Measurements from ENCODE around the gene CDH15.
"Not testable (repeated sequence)": the region's sequence is repeated elsewhere in the genome, so short reads cannot be mapped to it uniquely, and the experiment has no call there.

The CDH15 gene

GRCh38 chr16:89187032-89187769 lies 15.7 kb downstream of the CDH15 start:
- DNase-seq (ENCODE audit: low read depth in 4 of 4, low spot score in 1 of 4): no peak

- DNase-seq (ENCODE audit: low read depth in 4 of 4, low spot score in 1 of 4): no peak
Measured at GRCh38 chr16:89187770-89188392, 16.3 kb downstream of the CDH15 start.

- not testable (repeated sequence) for DNase-seq (ENCODE audit: low read depth in 4 of 4, low spot score in 1 of 4)
Measured at GRCh38 chr16:89188471-89189357, 17.2 kb downstream of the CDH15 start.

GRCh38 chr16:89189358-89190025 lies 17.9 kb downstream of the CDH15 start:
- no peak for DNase-seq (ENCODE audit: low read depth in 4 of 4, low spot score in 1 of 4)

- DNase-seq (ENCODE audit: low read depth in 4 of 4, low spot score in 1 of 4): no peak
Measured at GRCh38 chr16:89190150-89190958, 18.8 kb downstream of the CDH15 start.

DNA sequence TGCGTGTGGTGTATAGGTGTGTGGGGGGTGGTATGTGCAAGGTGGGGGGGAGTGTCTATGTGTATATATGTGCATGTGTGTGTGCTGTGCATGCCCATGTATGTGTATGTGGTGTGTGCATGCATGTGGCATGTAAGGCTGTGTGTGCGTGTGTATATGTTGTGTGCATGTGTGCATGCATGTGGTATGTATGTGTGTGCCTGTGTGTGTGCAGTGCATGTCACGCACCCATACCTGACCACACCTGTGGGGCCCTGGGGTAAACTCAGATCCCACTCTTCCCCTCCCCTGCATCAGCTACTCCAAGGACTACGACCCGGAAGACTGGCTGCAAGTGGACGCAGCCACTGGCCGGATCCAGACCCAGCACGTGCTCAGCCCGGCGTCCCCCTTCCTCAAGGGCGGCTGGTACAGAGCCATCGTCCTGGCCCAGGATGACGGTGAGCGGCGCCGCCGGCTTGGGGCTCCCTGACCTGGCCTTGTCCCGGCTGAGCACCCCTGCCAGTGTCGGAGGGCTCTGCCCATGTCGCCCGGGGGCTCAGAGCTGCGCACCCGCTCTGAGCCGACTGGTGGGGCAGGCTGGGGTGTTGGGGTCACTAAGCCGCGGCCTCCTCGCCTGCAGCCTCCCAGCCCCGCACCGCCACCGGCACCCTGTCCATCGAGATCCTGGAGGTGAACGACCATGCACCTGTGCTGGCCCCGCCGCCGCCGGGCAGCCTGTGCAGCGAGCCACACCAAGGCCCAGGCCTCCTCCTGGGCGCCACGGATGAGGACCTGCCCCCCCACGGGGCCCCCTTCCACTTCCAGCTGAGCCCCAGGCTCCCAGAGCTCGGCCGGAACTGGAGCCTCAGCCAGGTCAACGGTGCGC lies 19.7 kb downstream of the CDH15 start:
- DNase-seq (ENCODE audit: low read depth in 4 of 4, low spot score in 1 of 4): no peak

- DNase-seq (ENCODE audit: low read depth in 4 of 4, low spot score in 1 of 4): no peak
Measured at GRCh38 chr16:89191901-89192185, 20.3 kb downstream of the CDH15 start.

DNA sequence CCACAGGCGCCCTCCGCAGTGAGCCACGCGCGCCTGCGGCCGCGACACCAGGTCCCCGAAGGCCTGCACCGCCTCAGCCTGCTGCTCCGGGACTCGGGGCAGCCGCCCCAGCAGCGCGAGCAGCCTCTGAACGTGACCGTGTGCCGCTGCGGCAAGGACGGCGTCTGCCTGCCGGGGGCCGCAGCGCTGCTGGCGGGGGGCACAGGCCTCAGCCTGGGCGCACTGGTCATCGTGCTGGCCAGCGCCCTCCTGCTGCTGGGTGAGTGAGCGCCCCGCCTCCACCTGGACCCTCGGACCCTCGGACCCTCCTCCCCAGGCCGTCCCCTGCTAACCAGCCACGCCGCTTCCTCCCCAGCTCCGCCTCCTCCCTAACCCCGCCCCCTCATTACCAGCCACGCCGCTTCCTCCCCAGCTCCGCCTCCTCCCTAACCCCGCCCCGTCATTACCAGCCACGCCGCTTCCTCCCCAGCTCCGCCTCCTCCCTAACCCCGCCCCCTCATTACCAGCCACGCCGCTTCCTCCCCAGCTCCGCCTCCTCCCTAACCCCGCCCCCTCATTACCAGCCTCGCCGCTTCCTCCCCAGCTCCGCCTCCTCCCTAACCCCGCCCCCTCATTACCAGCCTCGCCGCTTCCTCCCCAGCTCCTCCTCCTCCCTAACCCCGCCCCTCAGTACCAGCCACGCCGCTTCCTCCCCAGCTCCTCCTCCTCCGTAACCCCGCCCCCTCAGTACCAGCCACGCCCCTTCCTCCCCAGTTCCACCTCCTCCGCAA lies 20.8 kb downstream of the CDH15 start:
- peak in 2 of 4 experiments; percentile 30 to 58 for DNase-seq (ENCODE audit: low read depth in 4 of 4, low spot score in 1 of 4)

- peak in 2 of 4 experiments; percentile 64 to 75 for DNase-seq (ENCODE audit: low read depth in 4 of 4, low spot score in 1 of 4)
Measured at GRCh38 chr16:89192956-89193575, 21.5 kb downstream of the CDH15 start.

GRCh38 chr16:89193576-89194293 lies 22.2 kb downstream of the CDH15 start:
- no peak for DNase-seq (ENCODE audit: low read depth in 4 of 4, low spot score in 1 of 4)

GRCh38 chr16:89194340-89195311 lies 23.1 kb downstream of the CDH15 start:
- DNase-seq (ENCODE audit: low read depth in 4 of 4, low spot score in 1 of 4): no peak

- DNase-seq (ENCODE audit: low read depth in 4 of 4, low spot score in 1 of 4): no peak
Measured at GRCh38 chr16:89195521-89196171, 24.1 kb downstream of the CDH15 start.

DNA sequence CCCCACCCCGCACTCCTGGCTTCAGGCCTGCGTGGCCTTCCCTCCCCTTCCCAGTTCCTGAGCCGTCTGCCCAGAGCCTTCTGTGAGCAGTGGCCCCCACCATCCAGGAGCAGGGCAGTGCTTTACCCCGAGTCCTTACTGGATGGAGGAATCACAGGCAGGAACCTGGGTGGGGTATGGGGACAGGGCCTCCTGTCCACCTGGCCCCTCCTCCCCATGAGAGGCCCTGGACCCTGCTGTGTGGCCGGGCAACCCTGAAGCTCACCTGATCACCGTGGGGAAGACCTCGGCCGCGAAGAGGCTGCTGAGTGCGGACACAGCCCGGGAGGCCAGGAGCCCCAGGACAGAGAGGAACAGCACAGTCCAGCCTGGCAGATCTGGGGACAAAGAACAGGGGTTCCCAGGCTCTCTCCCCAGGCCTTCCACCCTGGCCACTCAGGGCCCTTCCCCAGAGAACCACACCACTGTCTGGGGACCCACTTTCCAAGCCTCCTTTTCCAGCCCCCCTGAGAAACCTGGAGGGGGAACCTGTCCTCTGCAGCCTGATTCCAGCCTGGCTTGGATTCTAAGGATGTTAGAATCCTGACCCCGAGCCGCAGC lies 25.6 kb downstream of the CDH15 start:
- DNase-seq (ENCODE audit: low read depth in 4 of 4, low spot score in 1 of 4): no peak

- DNase-seq (ENCODE audit: low read depth in 4 of 4, low spot score in 1 of 4): no peak
Measured at GRCh38 chr16:89197633-89198416, 26.3 kb downstream of the CDH15 start.
